C1 segment of cervical spinal cord (tissue), 14 donors: ENCODE data around the gene KLHDC9.

Experiments used
- DNase-seq, 14 donors: peaks; one replicate each; lab custom pipeline; 2025; lab: John Stamatoyannopoulos, UW

The KLHDC9 gene

DNA sequence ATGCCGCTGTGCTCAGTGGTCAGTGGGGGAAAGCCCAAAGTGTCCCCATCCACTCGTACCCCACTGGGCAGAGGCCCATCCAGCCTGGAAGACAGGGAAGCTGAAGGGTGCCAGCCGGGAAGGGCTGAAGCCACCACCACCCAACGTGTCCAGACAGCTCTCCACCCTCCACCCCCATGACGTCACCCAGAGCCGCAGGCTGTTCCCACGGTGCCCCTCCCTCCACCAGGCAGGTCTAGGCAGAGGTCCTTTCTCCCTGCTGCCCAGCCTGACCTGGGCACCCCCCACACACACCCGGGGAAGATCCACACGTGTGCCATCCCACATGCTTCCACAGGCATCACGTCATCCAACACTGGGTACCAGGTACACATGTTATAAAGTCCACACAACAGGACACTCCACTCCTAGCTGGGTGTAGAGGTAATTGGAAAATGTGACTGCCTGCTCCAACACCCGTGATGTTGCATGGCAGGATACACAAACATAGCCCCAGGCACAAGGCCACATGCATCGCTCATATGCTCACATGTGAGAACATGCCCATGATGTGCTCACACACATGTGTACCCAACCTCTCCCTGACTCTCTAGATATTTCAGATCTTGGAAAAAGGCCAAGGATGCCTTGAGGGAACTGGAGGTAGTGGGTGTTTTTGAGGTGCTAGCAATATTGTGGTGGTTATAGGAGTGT lies 23.3 kb upstream of the KLHDC9 start:
- no peak for DNase-seq

DNA sequence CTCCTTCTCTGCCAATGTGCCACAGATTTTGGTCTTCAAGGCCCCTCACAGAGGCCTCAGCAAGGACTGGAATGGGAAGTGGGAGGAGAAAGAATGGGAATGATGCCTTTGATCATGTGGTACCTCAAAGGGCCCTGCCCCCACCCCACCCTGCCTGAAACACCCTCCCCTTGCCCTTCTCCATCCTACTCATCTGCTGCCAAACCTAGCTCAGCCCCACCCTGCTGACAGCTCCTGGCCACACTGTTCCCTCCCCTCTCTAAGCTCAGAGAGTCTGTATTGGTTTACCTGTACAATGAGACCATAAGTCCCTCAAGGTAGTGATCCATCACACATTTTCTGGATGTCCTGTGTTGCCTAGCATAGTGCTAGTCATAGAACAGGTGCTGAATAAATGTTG lies 21.8 kb upstream of the KLHDC9 start:
- no peak for DNase-seq

DNA sequence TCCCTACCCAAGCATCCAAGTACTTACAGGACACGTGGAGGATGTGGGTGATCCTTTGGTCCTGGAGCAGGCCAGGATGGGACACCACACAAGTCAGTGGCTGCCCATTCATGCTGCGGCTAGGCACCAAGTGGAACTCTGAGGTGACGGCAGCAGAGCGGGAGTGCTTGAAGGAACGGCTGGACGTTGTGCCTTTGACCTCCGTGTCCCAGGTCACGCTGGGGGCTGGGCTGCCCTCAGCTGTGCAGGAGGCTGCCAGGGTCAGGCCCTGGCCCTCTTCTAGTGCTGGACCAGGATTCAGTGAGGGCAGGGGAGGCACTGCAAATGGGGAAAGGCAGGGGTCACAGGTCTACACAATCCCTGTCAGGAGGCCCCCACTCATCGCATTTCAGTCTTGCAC lies 20.7 kb upstream of the KLHDC9 start:
- DNase-seq, result no peak

DNA sequence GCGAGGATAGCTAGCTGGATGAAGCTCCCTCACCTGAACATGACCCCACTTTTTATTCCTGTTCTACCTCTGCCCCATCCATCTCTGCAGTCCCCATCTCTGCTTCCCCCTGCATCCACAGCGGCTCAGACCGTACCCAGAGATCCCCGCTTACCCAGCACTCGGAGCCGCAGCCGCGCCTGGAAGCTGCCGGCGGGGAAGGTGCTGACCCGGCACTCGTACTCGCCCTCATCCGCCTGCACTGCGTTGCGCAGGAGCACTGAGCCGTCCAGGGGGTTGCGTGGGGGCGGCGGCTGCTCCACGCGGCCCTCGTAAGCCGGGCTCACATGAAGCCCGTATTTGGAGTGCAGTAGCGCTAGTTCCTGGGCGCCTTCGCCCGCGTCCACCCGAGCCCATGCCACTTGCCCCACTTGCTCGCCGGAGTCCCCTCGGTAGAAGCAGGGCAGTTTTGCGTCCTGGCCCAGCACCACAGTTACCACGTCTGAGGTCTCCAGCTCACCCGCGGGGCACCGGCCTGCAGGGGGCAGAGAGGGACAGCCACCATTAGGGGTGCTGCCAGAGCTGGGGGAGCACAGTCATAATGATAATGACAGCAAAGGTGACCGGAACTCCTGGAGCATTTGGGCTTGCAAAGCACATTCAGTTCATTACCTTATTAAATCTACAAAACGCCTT lies 18.6 kb upstream of the KLHDC9 start:
- no peak for DNase-seq

DNA sequence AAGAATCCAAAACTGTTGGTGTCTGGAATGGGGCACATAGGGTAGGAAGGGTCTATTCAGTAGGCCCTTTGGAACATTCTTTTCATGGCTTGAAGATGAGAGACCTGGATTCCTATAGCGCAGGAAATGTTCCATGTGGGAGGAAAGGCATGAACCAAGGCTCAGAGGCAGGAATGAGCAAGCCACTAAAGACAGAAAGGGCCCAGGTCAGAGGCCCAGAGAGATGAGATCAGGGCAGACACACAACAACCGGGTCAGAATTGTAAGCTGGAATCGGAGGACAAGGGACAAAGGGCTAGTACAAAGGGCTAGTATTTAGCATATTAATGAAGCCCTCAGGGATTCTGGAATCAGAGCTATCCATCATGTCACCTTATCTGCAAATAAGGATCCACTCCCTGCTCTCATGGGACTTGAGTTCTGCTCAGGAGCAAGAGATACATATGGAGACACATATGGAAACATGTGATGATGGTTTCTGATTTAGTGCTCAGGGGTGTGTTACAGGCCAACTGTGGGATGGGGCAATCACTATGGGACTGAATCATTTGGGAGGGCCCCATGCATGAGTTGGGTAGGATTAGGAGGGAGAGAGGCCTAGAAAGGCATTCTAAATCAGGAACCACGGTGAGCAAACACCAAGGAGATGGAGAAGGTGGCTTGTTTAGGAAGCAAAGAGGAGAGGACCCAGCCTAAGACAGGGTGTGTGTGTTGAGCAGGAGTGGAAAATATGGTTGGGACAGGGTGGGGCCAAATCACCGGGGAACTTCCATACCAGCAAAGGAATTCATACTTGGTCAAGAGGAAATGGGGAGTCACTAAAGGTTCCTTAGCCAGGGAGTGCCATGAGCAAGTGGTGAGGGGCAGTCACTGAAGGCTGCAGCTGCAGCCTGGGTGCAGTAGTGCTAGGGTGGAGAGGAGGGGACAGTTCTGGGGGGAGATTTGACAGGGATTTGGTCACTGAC lies 17.4 kb upstream of the KLHDC9 start:
- no peak for DNase-seq

DNA sequence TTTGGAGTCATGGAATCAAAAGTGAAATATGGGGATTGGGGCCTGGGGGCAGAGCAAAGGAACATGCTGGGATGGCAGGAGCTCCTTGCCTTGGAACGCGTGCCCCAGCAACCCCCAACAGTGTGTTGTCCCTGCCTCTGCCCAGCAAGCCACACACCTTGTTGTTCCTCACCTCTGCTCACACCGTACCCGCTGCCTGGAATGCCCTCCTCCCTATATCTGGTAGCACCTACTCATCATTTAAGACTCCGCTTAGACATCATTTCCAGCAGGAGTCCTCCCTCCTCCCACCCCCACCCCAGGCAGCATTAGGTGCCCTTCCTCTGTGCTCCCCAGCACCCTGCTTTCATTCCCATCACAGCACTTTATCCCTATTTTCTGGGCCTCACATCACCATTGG lies 16.6 kb upstream of the KLHDC9 start:
- DNase-seq, result no peak

DNA sequence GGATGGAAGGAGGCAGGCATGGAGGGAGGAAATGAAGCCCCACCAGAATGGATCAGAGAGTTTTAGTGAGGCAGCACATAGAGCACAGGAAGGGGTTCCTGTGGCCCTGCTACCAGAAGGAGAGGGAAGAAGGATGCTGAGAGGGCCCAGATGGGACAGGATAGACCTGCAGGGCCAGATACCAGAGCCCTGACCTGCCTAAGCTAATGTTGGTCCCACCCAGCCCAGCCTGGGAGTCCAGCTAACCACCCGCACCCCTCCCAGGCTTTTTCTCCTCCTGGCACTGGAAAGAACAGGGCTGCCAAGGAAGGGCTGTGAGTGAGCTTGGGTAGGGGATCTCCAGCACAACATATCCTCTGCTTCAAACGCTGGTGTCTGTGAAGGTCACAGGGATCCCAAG lies 15.7 kb upstream of the KLHDC9 start:
- no peak for DNase-seq

DNA sequence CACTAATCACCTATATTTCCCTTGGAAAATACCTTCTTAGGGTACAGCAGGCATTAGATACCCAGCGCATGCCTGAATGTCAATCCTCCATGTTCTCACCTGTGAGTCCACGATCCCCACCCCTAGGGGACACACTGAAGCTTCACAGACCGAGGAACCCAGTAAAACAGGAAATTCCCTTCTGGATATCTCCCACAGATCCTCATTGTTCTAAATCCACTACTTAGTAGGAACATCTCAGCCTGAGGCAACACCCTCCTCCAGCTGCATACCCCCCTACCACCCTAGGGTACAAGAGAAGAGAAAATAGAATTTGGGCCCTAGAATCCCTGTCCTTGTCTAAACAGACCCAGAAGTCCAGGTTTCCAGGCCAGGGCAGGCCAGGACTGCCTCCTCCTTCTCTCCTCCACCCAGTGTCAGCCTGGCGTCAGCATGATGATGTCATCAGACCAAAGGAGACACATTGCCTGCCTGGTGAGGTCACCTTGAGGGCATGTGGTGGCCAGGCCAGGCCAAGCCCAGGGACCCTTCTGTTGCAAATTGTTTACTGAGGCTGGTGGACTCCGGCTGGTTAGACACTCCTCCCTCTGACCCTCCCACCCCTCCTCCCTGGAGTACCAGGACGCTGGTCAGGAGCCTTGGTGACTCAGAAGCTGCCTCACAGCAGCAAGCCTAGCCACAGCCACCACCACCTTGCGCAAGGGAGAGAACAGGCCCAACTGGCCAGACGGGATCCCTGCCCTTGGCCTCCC lies 15.0 kb upstream of the KLHDC9 start:
- DNase-seq, result no peak

DNA sequence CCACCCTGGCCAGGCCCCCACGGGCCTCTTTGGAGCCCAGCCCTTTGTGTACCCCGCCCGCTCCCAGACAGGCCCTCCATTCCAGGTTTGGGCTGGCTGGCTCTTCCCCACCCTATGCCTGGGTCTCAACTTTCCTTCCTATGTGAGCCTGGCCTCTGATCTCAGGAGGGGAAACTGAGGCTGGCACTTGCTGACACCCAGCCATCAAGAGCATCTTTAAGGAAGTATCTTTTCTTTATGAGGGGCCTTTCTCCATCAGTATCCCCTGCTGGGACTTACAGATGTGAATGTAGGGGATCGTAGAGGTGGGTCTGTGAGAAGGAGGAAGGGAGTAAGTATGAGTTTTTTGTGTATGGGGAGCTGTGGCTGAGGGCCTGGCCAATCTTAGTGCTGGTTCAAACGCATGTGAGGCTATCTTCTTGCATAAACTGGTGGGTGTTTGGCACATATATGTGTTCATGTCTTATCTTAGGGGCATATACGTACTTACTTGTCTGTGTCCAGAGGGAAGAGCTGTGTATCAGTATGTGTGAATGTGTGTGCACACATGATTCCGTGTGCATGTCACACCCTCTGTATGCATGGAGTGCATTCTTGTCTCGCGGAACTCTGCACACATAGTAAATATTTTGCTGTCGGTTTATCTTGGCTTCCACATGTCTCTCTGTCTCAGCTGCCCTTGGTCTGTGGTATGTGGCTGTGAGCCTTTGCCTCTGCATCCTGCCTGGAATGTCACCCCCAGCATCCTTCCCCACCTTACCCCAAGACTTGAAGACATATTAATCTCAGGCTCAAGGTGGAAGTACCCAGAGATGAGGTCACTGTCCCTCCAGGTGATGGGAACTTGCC lies 14.2 kb upstream of the KLHDC9 start:
- DNase-seq, result no peak

DNA sequence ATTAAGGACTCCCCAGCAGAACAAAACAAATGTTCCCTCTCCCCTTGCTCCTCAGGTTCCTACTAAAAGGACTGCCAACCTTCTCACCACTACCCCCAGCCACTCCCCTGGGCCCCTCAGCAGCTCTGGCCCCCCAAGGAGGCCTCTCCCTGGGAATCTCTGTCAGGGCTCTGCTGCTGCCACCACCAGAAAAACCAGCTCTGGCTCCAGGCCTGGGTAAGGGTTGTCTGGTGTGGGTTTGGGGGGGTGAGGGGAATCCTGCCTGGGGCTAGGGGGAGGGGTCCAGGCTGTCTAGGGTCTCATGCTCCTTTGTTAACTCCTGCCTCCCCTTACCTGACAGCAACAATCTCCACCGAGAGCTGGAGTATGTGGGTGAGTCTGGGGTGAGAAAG lies 13.6 kb upstream of the KLHDC9 start:
- no peak for DNase-seq

DNA sequence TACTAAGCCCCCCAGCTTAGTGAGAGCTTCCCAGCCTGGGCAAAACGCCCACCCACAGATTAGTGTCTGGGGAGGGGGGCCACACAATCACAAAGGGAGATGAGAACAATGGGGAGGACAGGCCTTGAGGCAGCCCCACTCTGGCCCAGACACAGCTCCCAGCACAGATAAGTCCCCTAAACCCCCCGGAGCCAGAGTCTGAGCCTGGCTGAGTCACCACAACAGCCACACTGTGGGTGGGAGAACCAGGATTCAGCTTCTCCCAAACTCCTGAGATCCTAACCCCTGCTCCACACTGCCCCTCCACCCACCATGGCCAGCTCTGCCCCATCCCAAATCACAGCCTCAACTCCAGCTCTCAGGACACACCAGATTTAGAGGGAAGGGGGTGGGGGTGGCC lies 13.0 kb upstream of the KLHDC9 start:
- no peak for DNase-seq

DNA sequence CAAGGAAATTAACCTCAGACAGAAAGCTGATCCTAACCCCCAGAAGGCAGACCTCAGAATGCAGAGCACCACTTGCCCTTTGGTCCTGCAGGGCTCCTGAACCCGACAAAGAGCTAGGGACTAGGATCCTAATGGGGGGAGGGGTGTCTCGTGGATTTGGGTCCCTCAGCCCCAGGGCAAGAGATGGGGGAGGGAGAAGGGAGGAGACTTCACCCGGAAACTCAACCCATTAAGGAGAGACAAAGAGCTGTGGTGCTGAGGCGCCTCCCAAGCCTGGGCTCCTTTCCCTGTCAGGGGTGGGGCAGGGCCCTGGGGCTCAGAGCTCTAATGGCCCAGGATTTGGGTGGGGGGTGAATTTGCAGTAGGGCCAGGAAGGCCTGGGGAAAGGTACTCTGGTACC lies 11.7 kb upstream of the KLHDC9 start:
- no peak for DNase-seq

DNA sequence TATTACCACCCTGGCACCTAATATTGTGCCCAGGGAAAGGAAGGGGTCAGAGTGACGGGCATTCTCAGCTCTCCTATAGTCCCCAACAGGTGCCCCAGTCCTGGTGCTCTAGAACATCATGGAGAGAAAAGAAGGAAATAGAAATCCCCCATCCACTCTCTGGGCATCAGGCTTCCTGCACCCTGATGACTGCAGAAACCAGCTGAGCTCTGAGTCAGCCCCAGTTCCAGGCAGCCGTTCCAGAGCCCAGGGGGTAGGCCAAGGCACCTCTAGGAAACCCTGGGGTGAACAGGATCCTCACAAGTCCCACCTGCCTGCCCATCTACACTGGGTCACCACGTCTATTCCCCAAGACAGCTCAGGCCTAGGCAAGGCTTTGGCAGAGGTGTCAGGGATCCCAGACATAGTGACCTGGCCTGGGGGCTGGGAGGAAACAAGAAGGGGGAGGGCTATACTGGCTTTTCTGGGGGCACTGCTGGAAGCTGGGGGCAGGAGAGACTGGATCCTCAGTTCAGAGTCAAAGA lies 9.5 kb upstream of the KLHDC9 start:
- DNase-seq, result no peak

DNA sequence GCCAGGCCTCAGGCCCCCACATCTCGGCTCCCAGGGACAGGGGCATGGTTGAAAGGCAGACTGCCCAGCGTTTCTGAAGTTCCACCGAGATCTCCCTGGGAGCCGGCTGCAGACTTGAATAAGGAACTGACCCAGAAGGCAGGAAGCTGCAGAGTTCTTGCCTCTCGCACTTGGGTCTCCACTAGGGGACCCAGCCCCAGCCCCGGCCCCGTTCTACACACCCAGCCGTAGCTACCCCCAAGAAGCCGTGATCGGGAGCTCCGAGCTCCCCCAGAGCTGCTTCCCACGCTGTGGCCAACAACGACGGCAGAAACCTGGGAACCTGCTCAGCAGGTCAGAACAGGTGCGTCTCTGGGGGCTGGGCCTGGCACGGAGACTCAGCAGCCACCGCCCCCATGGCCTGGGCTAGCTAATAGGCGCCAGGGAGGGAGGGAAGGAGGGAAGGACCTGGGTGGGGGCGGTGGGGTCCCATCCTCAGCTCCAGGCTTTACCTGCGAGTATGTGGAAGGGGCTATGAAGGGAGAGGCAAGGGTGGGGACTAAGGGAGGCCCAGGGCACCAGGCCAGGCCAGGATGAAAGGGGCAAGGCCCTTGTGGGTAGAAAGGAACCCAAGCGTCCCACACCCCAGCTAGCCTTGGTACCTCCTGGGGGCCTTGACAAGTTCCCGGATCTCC lies 8.8 kb upstream of the KLHDC9 start, which contains the start of gene NECTIN4:
Gene NECTIN4 (minus strand): TSS at position 308 of the 674 bp plus-strand sequence. CDS start 262 bp downstream, at position 46.
- DNase-seq, result no peak

DNA sequence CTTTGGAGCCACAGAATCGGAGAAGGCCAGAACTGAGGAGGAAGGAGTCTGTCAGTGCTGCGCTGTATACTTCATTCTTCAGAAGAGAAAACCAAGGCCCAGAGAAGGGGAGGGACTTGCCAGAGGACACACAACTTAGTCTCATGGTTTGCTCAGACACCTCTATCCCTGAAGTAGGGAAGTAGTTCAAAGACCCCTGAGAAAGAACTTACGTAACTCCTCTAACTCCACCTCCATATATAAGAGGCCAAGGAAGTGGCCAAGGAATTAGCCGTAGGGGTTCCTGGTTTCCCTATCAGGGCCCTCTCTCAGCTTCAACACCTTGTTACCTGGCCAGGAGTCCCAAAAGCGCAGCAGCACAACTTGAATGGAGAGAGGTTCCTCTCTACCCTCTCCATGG lies 8.2 kb upstream of the KLHDC9 start:
- DNase-seq, result no peak

DNA sequence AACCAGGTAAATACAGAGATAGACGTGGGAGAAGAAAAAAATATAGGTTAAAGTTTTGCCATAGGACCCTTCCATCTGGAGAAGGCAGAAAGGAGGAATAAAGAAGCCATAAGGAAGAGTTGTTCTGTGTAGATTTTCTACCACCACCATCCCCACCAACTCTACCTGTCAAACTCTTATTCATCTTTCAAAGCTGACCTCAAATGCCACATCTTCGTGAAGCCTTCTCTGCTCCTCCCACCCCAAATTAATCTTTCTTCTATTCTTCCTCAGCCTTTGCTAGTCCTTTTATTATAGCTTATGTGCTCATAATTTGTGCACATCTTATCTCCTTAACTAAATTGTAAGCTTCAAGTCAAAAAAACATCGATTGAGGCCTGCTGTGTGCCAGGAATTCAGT lies 7.5 kb upstream of the KLHDC9 start:
- no peak for DNase-seq

DNA sequence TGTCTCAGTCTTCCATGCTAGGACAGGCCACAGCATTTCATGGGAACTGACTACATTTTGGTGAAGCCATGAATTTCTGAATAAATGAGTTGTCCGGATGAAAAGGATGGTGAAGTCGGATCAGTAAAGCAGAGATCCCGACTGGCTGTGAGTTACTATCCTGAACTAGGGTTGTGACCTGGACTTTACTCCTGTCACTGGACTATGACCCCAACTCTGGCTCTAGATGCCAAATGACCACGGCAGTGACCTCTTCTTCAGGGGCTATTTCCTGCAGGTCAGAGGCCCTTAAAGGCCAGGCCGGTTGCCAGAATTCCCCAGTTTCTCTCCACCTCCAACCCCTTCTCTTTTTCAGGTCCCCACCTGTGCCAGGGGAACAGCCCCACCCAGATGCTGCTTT lies 7.1 kb upstream of the KLHDC9 start:
- DNase-seq, result no peak

DNA sequence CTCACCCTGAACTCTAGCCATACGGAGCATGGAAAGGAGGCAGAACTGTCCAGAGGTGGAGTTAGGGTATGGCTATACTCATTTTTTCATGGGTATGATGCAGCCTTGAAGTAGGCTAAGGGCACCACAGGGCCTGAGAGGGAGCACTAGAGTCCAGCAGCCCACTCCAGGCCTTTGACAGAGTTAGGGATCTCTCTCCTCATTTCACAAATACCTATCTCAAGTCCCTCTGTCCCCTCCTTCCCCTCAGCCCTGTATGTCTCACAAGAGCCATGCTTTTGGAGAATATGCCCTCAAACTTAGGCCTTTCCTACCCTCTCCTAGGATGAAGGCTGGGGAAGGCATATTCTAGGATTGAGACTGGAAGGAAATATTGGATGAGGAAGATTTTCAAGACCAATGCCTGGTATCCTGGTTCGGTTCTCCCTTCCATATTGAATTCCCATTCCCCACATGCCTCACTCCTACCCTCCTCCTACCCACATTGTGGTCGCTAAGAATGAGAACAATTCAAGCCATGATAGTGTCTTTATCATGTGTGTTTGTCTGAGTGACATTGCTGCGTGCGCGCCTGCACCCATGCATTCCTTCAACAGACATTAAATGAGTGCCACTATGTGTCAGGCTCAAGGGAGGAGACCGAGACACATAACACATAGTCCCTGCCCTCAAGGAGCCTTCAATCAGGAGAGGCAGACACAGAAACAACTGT lies 6.2 kb upstream of the KLHDC9 start:
- DNase-seq, result no peak

DNA sequence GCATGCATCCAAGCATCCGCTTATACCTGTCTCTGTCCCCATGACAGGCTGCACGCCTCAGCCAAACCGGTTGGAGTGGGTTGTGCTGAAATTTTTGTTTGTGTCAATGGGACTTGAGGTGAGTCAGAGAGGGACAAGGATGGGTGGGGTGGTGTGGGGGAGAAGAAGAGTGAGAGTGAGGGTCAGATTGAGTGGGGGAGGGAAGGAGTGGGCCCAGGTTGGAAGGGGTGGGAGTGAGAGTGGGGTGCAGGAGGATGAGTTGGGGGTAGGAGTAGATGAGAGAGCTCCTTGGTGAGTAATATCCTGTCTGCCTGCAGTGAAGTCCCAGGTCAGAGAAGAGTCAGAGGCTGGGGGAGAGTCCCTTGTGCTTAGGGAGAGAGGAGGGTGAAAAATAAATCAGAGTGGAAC lies 5.5 kb upstream of the KLHDC9 start:
- no peak for DNase-seq
